Measurements from ENCODE around the gene PLEKHO2.

Gene PLEKHO2

DNA sequence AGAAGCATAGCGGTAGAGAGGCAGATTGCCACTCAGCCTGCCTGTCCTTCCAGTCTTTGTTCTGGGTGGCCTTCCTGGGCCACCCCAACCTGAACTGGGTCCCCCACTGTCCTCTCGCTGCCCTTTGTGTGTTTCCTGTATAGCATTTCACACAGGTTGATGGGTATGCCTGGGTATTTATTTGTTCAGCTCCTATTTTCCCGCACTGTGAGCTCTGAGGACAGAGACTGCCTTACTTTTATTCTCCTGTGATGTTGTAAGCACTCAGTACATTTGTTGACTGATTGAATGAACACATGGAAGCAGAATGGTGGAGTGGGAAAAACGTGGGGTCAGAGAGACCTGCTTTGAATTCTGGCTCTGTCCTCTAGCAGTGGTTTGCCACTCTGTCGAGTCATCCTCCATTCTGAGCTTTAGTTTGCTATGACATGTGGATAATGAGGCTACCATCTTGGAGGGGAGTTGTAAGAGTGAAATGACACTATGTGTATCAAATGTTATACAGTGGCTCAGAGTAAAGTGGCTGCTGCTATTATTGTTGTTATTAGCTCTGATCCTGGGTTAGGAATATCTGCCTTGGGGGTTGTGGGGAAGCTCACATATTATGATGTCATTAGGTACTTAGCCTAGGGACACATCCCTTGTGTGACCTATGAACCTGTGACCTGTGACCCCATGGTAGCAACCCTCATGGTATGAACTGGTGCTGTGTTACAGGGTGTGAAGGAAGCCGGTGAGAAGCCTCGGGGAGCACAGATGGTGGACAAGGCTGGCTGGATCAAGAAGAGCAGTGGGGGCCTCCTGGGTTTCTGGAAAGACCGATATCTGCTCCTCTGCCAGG is 6.4 kb downstream of the PLEKHO2 start:
- Histone ChIP-seq H3K27ac (ENCODE audit: low read depth, low read length) (peak overlapping the region; percentile 54), H3K9me2 (replicated peaks; ENCODE audit: control insufficient read depth, low read length) (no peaks in the 10 kb centered on the region), H4K20me1 (ENCODE audit: control insufficient read depth, insufficient read depth, low read depth, low read length) (peaks cover 10% of the 10 kb centered on the region; the same call in 1 of the 2 replicates), H3K4me3 (ENCODE audit: low read length) (peak overlapping the region; percentile 84), H3K4me1 (ENCODE audit: control insufficient read depth, low read length) (peaks cover 53% of the 10 kb centered on the region), H3K27me3 (ENCODE audit: control insufficient read depth, low read length) (no peaks in the 10 kb centered on the region), H3K9me3 (ENCODE audit: control insufficient read depth, insufficient read depth, low read length) (no peaks in the 10 kb centered on the region), H3F3A (ENCODE audit: control insufficient read depth, insufficient read depth) (peaks cover 11% of the 10 kb centered on the region), H3K36me3 (ENCODE audit: control insufficient read depth, low read length) (peaks cover 49% of the 10 kb centered on the region), H3K79me2 (ENCODE audit: control insufficient read depth, low read length) (peaks cover 69% of the 10 kb centered on the region), H3K4me2 (ENCODE audit: low read length) (peak overlapping the region; percentile 87)
- TF ChIP-seq EZH2phosphoT487 (IDR thresholded peaks at IDR 0.05; ENCODE audit: borderline replicate concordance, low read length): no peak
- TF ChIP-seq, protein P1, sequence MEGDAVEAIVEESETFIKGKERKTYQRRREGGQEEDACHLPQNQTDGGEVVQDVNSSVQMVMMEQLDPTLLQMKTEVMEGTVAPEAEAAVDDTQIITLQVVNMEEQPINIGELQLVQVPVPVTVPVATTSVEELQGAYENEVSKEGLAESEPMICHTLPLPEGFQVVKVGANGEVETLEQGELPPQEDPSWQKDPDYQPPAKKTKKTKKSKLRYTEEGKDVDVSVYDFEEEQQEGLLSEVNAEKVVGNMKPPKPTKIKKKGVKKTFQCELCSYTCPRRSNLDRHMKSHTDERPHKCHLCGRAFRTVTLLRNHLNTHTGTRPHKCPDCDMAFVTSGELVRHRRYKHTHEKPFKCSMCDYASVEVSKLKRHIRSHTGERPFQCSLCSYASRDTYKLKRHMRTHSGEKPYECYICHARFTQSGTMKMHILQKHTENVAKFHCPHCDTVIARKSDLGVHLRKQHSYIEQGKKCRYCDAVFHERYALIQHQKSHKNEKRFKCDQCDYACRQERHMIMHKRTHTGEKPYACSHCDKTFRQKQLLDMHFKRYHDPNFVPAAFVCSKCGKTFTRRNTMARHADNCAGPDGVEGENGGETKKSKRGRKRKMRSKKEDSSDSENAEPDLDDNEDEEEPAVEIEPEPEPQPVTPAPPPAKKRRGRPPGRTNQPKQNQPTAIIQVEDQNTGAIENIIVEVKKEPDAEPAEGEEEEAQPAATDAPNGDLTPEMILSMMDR (IDR thresholded peaks at IDR 0.05; ENCODE audit: low read depth, low read length, poor library complexity, severe bottlenecking): no peak

DNA sequence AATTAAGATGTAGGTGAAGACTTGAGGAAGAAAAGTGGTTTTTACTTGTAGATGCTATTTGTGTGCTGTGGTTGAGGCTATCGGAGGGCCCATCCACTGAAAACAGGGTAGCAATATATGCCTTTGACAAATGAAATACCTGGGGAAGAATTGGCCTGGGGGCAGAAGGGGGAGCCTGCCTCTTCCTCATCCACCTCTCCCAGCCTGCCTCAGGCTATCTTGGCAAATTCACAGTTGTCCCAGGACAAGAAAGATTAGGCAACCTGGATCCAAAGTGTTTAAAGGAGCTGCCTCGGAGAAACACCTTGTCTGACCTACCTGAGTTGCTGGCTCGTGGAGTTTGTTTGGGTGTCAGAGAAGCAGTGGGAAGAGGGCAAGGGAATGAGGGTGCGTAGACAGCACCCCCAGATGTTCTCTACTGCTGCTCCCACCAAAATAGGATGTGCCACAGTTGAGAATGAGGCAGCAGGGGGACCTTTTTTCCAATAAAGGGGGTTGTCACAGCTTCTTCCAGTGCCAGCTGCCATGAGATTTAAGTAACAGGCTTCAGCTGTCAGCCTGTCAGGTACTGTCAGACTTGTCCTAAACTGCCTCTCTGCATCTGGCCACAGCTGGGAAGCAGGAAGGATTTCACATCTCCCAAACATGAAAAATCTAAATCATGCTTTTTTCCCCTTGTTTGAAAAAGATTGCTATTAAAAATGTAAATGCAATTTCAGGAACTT is 9.2 kb downstream of the PLEKHO2 start:
- H3F3A ChIP-seq (ENCODE audit: control insufficient read depth, insufficient read depth): peaks cover 3% of the 10 kb centered on the region; the same call in 1 of the 2 replicates
- H3K4me2 ChIP-seq (ENCODE audit: low read length): no peak overlapping the region
- H3K4me3 ChIP-seq (ENCODE audit: low read length): no peak overlapping the region
- H3K9me3 ChIP-seq (ENCODE audit: control insufficient read depth, insufficient read depth, low read length): no peaks in the 10 kb centered on the region
- H3K9me2 ChIP-seq (replicated peaks; ENCODE audit: control insufficient read depth, low read length): no peaks in the 10 kb centered on the region
- no peaks in the 10 kb centered on the region for H3K27me3 ChIP-seq (ENCODE audit: control insufficient read depth, low read length)
- peaks cover 71% of the 10 kb centered on the region for H3K36me3 ChIP-seq (ENCODE audit: control insufficient read depth, low read length)
- peaks cover 56% of the 10 kb centered on the region for H3K79me2 ChIP-seq (ENCODE audit: control insufficient read depth, low read length)
- TF ChIP-seq EZH2phosphoT487 (IDR thresholded peaks at IDR 0.05; ENCODE audit: borderline replicate concordance, low read length): no peak
- TF ChIP-seq, protein P1 (IDR thresholded peaks at IDR 0.05; ENCODE audit: low read depth, low read length, poor library complexity, severe bottlenecking): no peak
- H3K27ac ChIP-seq (ENCODE audit: low read depth, low read length): no peak overlapping the region
- H3K4me1 ChIP-seq (ENCODE audit: control insufficient read depth, low read length): peaks cover 35% of the 10 kb centered on the region
- H4K20me1 ChIP-seq (ENCODE audit: control insufficient read depth, insufficient read depth, low read depth, low read length): 0 out of 2 replicates have a peak, but pooled peaks cover 6% of the 10 kb centered on the region

DNA sequence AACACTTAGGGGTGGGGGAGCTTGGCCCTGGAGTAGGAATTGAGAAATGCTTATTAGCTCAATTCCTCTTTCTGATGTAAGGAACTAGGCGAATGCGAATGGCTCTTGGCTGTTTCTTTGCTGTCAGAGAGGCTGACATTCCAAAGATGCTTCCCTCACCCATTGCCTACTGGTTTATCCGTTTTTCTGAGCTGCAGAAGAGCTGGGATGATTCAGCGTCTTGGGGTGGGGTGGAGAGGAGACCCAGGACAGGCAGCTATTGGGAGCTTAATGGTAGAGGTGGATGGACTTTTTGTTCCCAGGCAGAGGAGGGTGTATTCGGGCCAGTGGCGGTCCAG is 9.8 kb downstream of the PLEKHO2 start:
- Histone ChIP-seq H3K4me3 (ENCODE audit: low read length) (no peak overlapping the region), H3K27me3 (ENCODE audit: control insufficient read depth, low read length) (no peaks in the 10 kb centered on the region), H3K9me2 (replicated peaks; ENCODE audit: control insufficient read depth, low read length) (no peaks in the 10 kb centered on the region), H3K9me3 (ENCODE audit: control insufficient read depth, insufficient read depth, low read length) (no peaks in the 10 kb centered on the region), H3K36me3 (ENCODE audit: control insufficient read depth, low read length) (peaks cover 75% of the 10 kb centered on the region), H3K4me1 (ENCODE audit: control insufficient read depth, low read length) (peaks cover 35% of the 10 kb centered on the region), H4K20me1 (ENCODE audit: control insufficient read depth, insufficient read depth, low read depth, low read length) (0 out of 2 replicates have a peak, but pooled peaks cover 5% of the 10 kb centered on the region), H3K4me2 (ENCODE audit: low read length) (no peak overlapping the region), H3K79me2 (ENCODE audit: control insufficient read depth, low read length) (peaks cover 54% of the 10 kb centered on the region), H3K27ac (ENCODE audit: low read depth, low read length) (no peak overlapping the region), H3F3A (ENCODE audit: control insufficient read depth, insufficient read depth) (peaks cover 3% of the 10 kb centered on the region; the same call in 1 of the 2 replicates)
- TF ChIP-seq EZH2phosphoT487 (IDR thresholded peaks at IDR 0.05; ENCODE audit: borderline replicate concordance, low read length): no peak
- TF ChIP-seq, protein P1 (IDR thresholded peaks at IDR 0.05; ENCODE audit: low read depth, low read length, poor library complexity, severe bottlenecking): no peak
